OCI-LY1 (cell line): ENCODE results near the gene RNF11.

ENCODE experiments used
- CTCF ChIP-seq: fragments of 200-600 bp; sonication (generic), shearing (Covaris generic); IDR thresholded peaks from 2 replicates; pipeline ENCODE4 v1.5.1; 2017; ENCODE audit warnings: mild to moderate bottlenecking, antibody characterized with exemption, low read length, moderate library complexity, mixed read lengths
- EZH2 ChIP-seq: fragments of 200-600 bp; sonication (generic), shearing (Covaris generic); IDR thresholded peaks from 2 replicates; pipeline ENCODE4 v1.8.0; 2017; ENCODE audit warnings: borderline replicate concordance, mixed run types, mild to moderate bottlenecking, antibody characterized with exemption, low read length, moderate library complexity, mixed read lengths

- TF ChIP-seq EZH2 (no peak), CTCF (no peak)
Measured at GRCh38 chr1:51240084-51240483, 4.0 kb downstream of the RNF11 start.
